Umbilical cord (tissue), 2 donors: ENCODE data around the gene OPCML. TPM values are rescaled to one million over a fixed set of nuclear protein-coding genes. Genes with fewer than 3 reads are reported as not detected.

Experiments
- DNase-seq: peaks from one replicate; pipeline ENCODE4 v3.0.0-alpha.2; 2015; ENCODE audit warnings: low spot score
- total RNA-seq: library from RNA; depleted of rRNA; stranded (reverse); fragments of >200 nt; gene quantifications from one replicate; pipeline ENCODE4 v1.2.3, GENCODE V29; 2014; ENCODE audit warnings: low replicate concordance; ENCODE audit not compliant: insufficient read depth

The OPCML gene
- total RNA-seq, 1 donor from 2014 or later: 4.8 TPM

DNA sequence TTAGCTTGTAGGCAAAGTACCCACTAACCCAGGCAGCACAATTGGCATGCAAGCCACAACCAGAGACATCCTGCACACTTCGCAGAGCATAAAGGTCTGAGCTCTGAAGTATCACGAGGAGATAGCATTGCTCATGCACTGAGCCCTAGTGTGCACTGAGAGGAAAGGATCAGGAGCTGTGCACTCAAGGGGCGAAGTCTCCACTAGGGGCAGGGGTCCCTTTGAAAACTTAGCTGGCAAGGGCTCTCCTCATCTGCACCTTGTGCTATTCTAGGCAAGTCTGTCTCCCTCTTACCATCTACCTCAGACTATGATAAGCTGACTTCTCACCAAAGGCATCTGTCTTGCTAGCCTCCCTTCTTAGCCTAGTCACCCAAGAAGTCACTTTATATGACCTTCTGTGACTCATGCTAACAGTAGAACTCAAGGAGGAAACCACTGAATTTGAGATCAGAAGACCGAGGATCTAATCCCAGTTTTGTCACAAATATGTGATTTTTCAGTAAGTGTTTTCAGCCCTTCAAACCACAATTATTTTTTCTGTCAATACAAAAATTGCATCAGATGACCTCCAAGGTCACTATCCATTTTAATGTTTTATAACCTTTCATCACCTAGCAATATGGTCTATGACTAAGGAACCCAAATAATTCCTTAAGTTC, 1083.8 kb downstream of the OPCML start:
- no peak for DNase-seq

DNA sequence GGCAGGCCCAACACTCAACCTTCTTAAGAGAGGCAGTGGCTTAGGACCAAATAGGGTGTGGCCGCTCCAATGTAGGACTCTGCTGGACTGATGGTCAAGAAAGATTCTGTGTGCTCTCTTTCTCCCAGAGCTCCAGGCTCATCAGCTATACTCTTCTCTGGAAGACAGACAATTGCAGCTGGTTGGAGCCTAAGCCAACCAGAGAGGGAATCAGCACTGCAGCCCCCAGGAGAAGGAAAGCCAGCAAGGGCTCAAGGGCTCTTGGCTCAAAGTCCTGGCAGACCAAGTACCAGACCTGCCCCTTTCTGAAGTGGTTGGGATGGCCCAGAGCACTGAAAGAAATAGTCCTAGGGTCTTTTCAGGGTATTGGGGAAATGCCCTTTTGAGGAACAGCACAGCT, 1084.5 kb downstream of the OPCML start:
- DNase-seq: no peak

DNA sequence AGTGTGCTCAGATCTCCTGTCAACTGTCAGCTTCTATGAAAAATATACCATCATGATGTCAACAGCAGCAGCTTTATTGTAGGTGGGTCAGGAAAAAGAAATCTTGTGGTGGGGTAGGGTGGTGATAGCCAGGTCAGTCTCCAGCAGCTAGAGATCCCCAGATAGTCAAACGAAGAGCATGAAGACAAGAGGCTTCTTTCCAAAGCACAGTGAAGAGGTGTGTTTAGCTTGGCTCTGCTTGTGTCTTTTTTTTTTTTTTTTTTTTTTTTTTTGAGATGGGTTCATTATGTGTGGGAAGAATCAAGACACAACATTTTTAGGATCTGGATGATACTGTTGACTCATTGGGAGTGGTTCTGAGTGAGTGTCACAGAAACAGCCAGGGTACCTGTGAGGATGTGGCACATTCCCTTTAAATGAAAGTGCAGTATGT, 1086.4 kb downstream of the OPCML start:
- DNase-seq: no peak

DNA sequence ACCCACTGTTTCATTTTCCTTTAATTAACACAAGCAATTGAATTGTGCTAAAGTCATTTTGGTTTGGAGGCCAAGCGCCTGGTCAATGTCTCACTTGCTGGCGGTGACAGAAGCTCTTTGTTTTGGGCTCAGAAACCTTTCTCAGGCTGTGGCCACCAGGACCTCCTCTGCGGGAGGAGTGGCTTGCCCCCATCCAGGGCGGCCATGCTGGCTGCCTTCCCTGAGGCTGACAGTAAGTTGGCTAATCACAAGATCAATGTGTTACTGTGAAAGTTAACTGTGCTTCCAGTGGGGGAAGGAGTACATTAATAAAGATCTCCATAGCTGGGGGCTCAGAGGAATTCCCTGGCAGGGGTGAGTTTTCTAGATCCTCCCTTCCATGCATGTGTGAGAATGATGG, 1087.4 kb downstream of the OPCML start:
- DNase-seq: no peak

DNA sequence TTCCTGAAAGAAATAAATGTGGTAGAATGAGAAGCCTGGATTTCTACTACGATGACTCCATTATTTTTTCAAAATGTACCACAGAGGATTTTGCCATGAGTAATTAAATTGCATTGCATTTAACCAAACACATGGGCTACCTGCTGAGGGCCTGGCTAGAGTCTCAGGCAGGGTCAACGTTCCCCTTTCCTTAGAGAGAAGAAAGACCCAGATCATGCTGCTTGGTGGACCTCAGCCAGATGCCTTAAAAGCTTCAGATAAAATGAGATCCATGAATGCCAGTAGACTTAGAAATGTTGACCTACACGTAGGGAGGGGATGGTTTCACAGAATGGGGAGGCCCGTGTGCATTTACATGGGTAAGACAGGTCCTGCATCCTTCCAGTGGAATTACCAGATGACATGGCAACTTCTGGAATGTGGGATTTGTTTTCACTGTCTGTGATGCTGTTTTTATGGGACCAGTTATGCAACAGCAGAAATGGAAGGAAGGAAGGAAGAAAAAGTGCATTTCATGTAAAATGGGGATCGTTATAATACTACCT, 1092.5 kb downstream of the OPCML start:
- DNase-seq: peak; percentile 80

DNA sequence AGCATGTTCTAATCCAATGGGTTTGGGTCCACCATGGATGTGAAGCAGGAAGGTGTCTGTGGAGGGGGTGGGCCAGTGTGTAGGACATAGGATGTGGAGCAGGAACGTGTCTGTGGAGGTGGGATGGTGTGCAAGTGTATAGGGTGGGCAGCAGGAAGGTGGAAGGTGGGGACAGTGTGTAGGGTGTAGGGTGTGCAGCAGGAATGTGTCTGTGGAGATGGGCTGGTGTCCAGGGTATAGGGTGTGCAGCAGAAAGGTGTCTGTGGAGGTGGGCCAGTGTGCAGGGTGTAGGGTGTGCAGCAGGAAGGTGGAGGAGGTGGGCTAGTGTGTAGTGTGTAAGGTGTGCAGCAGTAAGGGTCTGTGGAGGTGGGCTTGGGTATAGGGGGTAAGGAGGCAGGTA, 1093.9 kb downstream of the OPCML start:
- DNase-seq: no peak

DNA sequence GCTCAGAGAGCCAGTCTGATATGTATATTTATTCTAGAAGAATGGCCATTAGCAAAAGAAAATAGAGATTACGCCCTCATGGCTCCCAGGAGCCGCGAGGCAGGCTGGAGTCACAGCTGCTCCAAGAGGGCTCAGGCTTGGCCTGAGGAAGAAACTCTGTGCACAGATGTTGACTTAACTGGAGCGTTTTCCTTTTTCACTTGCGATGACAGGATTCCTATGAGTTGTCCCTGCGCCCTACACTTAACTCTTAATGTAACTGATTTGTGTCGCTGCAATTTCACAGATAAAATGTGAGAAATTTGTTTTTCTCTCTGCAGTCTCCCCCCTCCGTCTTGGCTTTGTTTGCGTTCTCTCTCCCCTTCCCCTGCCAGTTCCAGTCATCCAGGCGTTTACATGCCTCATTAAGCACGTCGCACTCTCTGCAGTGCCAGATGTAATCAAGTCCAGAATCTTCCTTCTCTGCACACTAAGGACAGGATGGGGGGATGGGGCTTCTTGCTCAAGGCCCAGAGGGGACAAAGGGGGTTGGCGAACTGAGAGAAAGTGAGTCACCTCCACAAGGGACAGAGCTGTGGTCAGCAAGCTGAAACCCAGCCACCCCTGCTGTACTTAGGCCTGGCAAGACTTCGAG, 1101.8 kb downstream of the OPCML start:
- peak; percentile 19 for DNase-seq

DNA sequence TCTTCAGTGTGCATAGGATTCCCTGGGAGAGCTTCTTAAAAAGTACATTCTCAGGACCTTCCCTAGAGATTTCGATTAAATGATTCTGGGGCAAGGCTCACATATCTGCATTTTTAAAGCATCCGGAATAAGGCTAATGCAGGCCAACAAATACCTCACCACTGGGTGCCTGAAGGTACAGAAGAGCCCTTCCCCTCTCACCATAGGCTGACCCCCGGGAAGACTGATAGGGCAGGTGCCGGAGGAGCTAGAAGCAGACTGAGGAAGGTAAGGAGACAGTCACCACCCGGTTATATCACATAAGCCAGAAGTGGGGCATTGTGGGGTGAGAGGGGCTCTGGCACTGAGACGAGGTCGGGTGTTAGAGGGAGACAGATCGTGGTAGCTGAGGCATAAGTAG, 1102.6 kb downstream of the OPCML start:
- no peak for DNase-seq

DNA sequence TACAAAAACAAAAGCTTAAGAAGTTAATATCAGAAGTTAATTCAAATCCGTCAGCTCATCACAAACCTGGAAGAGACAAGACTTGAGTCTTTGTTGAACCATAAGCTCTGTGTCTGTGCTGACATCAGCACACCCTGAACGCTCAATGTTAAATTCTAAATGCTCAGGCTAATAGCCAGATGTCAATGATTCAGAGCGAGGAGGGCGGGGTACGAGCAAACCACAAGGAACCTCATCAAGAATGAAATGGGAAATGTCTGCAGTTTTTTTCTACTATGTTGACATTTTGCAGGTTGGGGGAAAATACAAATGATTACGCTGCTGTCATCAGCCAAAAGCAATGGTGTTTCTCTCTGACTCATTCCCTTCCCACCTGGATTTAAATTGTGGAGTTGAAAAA, 1104.7 kb downstream of the OPCML start:
- peak; percentile 13 for DNase-seq

DNA sequence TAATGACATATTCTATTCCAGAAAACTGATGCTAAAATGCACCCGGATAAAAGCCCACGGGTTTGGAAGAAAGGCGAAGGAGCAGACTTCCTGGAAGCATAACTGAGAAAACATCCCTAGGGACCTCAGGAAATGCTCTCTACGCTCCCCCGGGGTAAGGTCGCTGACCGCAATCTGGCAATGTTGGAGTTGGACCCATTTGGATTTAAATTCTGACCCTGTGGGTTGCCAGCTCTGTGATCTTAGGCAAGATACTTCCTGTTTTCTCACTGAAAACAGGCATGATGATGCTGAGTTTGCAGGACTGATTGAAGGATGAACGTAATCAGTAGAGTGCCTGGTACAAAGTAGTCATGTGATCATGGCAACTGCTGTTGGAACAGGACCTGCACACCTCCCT, 1107.9 kb downstream of the OPCML start:
- no peak for DNase-seq

DNA sequence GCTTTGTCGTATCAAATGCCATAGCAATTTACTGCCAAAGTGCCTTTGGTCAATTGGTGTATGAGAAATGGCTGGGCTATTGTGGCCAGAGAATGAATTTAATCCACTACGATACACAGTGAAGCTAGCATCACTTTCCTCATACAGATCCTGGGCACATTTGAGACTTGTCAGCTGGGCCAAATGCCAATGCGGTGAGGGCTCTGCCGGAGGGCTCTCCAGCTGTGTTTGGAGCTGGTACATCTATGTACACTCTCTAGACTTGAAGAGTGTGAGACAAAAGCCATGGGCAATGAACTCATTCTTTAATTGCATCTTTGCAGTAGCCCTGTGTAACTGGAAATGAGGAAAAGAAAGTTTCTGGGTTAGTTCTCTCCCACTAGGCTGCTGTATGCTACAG, 1109.0 kb downstream of the OPCML start:
- DNase-seq: no peak

DNA sequence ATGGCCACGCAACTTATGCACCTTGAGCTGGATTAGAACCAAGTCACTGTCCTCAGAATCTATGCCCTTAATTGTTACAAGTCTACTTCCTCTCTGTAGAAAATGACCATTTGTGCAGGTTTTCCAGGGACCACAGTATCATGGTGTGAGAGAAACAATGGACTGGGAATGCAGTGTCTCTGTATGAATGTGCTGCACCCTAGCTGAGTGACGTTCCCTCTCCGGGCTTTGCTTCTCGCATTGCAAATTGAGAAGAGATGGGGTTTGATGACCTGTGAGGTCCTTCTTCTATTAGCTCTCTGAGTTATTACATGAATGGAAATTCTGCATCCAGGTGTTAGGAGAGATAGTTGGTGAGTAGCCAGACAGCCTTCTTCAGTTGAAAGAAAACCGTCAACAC, 1109.6 kb downstream of the OPCML start:
- no peak for DNase-seq

DNA sequence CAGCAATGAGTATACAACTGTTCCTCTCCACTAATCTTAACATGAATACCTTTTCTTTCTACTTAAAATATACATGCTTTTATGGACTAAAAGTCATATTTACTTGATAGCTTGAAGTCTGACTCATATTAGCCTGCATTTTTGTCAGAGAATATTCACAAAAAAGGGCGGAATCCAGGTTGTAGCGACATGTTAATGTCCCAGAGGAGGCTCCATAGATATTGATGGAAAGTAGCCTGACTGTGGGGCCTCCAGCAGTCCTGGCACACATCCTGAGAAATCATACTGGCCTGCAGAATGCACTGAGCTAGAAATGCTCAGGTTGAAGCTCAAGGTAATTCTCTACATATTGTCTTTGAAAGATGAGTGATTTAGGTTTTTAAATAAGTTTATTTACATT, 1110.7 kb downstream of the OPCML start:
- DNase-seq: no peak

DNA sequence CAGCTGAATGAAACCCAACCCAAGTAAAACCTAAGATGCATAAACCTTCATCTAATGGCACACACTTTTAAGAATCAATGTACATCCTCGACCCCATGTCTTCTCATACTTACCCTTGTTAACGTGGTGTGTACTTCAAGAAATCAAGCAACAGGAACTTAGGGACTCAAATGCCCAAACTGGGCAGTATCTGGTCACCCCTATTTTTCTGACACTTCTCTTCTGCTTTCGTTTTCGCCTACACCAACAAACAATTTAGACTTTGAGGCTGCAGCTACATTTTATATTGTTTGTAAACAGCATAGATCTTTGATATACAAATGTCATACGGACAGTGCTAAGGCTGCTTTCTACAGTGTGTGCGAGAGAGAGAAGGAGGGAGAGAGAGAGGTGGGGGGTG, 1117.8 kb downstream of the OPCML start:
- no peak for DNase-seq

DNA sequence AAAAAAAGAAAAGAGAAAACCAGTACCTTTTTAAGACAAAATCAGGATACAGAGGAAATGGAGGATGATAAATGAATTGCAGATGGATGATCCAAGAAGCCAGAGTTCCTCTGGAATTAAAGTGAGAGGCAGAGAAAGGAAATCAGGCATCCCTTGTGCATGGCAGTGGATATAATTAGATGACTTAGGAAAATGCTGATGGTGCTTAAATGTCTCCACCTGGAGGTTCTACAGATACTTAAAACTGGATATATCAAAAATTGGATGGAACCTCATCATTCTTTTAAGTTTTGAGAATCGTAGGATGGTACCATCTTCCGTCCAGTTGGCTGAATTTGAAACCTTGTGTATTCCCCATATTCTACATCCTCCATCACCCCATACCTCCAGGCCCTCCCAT, 1121.9 kb downstream of the OPCML start:
- DNase-seq: no peak

DNA sequence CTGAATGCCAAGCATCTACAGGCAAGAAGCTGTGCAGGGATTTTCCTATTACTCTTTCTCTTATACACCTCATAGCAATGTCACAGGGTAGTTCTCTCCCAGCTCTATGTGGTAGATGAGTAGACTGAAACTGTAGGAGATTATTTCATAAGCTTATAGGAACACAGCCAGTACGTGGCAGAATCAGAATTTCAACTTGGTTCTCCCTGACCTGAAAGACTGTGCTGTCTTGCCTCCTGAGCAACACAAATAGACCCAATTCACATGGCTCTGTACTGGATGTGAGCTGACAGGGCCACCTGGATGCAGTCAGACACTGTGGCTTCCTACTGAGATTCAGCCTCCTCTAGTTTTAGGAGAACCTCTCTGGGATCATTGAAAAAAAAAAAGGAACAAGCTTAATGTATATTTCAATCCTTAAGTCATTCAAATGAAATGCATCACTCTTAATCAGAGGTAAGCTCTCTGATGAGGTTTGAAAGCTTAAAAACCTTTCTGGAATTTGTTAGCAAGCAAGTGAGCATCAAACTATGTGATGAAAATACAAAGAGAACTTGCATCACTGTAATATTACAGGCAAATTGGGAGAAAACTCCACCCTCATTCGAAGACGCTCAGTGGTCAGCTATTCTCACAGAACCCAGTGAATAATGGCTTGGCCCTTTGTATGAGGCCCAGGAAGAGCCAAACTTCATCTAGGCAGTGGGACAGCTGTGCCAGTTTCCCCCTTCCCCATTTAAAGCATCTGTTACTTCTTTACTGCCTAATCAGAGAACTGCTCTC, 1122.5 kb downstream of the OPCML start:
- DNase-seq: no peak

DNA sequence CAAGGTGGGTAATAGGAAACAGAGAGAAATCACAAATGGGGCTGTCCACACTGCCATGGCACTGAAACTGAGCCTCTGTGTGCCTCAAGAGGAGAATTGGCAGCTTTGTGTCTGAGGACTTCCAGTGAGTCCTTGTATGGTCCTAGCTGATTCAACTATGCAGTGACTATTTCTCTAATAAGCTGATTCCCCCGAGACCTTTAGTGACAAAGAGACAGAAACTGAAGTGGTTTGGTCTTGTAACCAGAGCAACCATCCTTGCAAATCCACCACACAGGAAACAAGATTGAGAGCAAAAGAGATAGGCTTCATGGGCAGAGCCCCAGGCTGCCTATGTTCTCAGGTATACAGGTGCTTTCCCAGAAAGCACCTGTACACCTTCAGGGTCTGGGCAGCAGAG, 1123.4 kb downstream of the OPCML start:
- no peak for DNase-seq

DNA sequence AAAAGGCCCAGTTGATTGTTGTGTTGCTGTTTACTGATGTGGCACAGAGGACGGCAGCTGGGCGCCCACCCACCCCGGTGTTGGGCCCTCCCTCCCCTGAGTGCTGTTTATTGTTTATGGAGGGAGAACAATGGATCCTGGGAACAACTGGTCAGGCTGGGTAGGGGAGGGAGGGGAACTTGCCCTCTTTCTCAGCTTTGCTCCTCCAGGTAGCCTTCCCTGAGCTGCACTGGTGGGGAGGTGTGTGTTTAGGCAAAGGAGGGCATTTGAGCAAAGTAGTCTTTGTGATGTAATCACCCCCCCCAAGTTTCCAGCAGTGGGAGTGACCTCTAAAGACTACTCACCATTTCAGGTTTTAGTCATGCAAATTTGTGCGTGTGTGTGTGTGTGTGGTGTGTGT, 1126.6 kb downstream of the OPCML start:
- no peak for DNase-seq

DNA sequence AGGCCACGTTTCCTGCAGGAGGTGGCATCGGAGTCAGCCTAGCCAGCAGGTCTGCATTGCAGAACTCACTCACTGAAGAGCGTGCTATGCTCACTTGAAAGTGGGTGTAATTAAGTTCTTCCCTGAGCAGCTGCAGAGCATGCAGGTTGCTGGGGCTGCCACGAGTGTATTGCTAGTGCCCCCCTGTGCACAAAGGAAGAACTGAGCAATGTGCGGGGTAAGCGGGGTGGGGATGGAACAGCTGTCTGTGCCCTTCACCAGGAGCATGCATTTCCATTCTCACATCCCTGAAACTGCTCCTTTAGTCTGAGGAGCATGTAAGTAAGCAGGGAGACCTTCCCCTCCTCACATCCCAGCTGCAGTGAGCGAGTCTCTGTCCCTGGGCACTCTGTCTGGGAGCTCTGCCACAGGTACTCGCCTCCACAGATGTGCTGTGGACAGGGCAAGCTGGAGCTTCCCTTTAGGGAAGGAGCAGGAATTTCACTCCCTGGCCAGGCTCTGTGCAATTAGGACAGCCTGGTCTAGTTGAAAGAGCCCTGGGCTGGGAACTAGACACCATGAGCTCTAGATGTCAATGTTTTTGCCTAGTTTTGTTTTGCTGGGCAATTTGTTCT, 1130.1 kb downstream of the OPCML start:
- peak; percentile 72 for DNase-seq

DNA sequence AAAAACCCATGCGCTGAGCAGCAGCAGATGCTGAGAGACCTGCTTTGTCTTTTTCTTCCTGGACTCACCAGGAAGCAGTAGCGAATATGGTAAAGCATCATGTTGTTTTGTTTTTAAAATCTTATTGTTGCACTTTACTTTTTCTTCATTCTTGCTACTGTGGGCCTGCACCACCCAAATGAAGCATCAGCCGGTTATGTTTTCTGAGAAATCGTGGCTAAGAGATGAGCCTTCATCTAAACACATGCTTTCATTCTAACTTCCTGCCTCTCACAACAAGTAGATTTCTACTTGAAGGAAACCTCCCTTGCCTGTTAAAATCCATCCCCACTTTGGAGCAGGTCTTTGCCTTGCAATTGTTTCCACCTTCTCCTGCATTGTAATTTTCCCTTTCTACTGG, 1136.0 kb downstream of the OPCML start:
- DNase-seq: no peak

DNA sequence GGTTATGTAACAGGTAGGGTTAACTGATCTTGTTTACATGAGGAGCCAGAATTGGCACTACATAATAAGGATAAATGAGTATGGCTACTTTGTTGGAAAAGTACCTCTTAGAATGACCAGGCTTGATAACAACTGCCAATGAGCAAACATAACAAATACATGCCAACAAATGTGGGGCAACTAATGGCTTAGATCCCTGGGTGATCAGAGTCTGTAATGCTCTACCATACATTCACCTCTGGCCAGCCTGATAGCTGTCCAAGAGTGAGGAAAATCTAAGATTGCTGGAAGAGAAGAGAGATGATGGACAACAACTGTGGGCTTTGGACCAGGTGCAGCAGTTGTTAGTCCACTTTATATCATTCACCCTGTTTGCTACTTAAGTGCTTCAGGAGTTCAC, 1136.9 kb downstream of the OPCML start:
- DNase-seq: no peak

DNA sequence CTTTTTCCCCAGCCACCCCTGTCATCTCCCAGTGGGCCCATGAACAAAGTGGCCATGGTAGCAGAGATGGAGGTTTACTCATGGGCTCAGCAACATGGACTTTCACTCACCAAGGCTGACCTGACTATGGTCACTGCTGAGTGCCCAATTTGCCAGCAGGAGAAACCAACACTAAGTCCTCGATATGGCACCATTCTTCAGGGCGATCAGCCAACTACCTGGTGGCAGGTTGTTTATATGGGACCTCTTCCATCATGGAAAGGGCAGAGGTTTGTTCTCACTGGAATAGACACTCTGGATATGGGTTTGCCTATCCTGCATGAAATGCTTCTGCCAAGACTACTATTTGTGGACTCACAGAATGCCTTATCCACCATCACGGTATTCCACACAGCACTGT, 1152.8 kb downstream of the OPCML start:
- DNase-seq: no peak
